Tibial artery (tissue), 4 donors: ENCODE results near the gene FAXC.

Experiments used
- DNase-seq, 2 donors: peaks; one replicate each; pipeline ENCODE4 v3.0.0-alpha.2; 2019
- H3K27ac ChIP-seq, 2 donors: fragments of 200-600 bp; sonication (generic) in 1 of 2; 1 replicate in 1 of 2; 2 replicates in 1 of 2; pipeline ENCODE4 v1.5.1; 2018 to 2019; ENCODE audit warnings: mild to moderate bottlenecking in 1 of 2
- H3K27me3 ChIP-seq, 2 donors: fragments of 200-600 bp; sonication (generic) in 1 of 2; one replicate each; pipeline versions ENCODE4 v1.5.1 to v1.6.0; 2016 to 2019
- H3K36me3 ChIP-seq, 3 donors: fragments of 200-600 bp; sonication (generic) in 2 of 3; one replicate each; pipeline ENCODE4 v1.5.1; 2016 to 2019; ENCODE audit warnings: mild to moderate bottlenecking in 2 of 3
- H3K4me1 ChIP-seq, 4 donors: fragments of 200-600 bp; sonication (generic) in 2 of 4; 1 replicate in 3 of 4; 2 replicates in 1 of 4; pipeline ENCODE4 v1.5.1; 2016 to 2019
- H3K4me3 ChIP-seq, 2 donors: fragments of 200-600 bp; sonication (generic) in 1 of 2; 1 replicate in 1 of 2; 2 replicates in 1 of 2; pipeline ENCODE4 v1.5.1; 2018 to 2019; ENCODE audit warnings: mild to moderate bottlenecking in 2 of 2
- H3K9me3 ChIP-seq, 3 donors: fragments of 200-600 bp; sonication (generic) in 1 of 3; one replicate each; pipeline ENCODE4 v1.5.1; 2016 to 2019
- CTCF ChIP-seq, 2 experiments: fragments of 200-600 bp in 1 of 2; fragments of 450-650 bp in 1 of 2; IDR thresholded peaks; one replicate each; pipeline ENCODE4 v1.5.1; 2017 to 2019; ENCODE audit warnings: antibody characterized with exemption in 2 of 2, mild to moderate bottlenecking in 1 of 2, moderate library complexity in 1 of 2
- intact Hi-C: fragments of 100-400 bp; cut with DNase I; formaldehyde crosslinking; loops from one replicate; pipeline ENCODE4 v1.15.0; 2023; ENCODE audit warnings: low total_unique reads

Gene FAXC

GRCh38 chr6:99359800-99360199, 10.3 kb upstream of the FAXC start:
- H3K27ac ChIP-seq, result no peak overlapping the region
- no peak for TF ChIP-seq CTCF (IDR thresholded peaks at IDR 0.05)
- no peaks in the 10 kb centered on the region for H3K4me1 ChIP-seq
- H3K4me3 ChIP-seq, result no peak overlapping the region
- DNase-seq, result no peak
- H3K36me3 ChIP-seq, result no peaks in the 10 kb centered on the region
- intact Hi-C loops, result no loop called here
- peaks cover 0 to 4% of the 10 kb centered on the region in 2 donors for H3K27me3 ChIP-seq
- H3K9me3 ChIP-seq, result no peaks in the 10 kb centered on the region

- intact Hi-C loops, result no loop called here
These were observed 7.2 kb upstream of the FAXC start for GRCh38 chr6:99356641-99357040.

GRCh38 chr6:99354983-99355382, 5.5 kb upstream of the FAXC start:
- Histone ChIP-seq H3K4me1 (peaks cover 0 to 8% (median 2%) of the 10 kb centered on the region in 4 donors), H3K4me3 (no peak overlapping the region), H3K9me3 (no peaks in the 10 kb centered on the region), H3K27ac (no peak overlapping the region), H3K36me3 (no peaks in the 10 kb centered on the region), H3K27me3 (peaks cover 0 to 7% of the 10 kb centered on the region in 2 donors)
- intact Hi-C loops, result no loop called here
- DNase-seq, result no peak
- TF ChIP-seq CTCF (IDR thresholded peaks at IDR 0.05), result no peak

More at GRCh38 chr6:99356641-99357040, 7.2 kb upstream of the FAXC start:
- H3K4me3 ChIP-seq, result no peak overlapping the region
- peaks cover 0 to 7% of the 10 kb centered on the region in 2 donors for H3K27me3 ChIP-seq
- no peaks in the 10 kb centered on the region for H3K4me1 ChIP-seq
- no peaks in the 10 kb centered on the region for H3K36me3 ChIP-seq
- H3K9me3 ChIP-seq, result no peaks in the 10 kb centered on the region
- DNase-seq, result no peak
- no peak for TF ChIP-seq CTCF (IDR thresholded peaks at IDR 0.05)
- no peak overlapping the region for H3K27ac ChIP-seq

GRCh38 chr6:99353126-99353525, 3.7 kb upstream of the FAXC start:
- DNase-seq, result no peak
- intact Hi-C loops, result no loop called here
- Histone ChIP-seq H3K36me3 (no peaks in the 10 kb centered on the region), H3K4me1 (peaks cover 0 to 22% (median 11%) of the 10 kb centered on the region in 4 donors), H3K9me3 (no peaks in the 10 kb centered on the region), H3K4me3 (no peak overlapping the region), H3K27ac (no peak overlapping the region), H3K27me3 (peaks cover 0 to 7% of the 10 kb centered on the region in 2 donors)
- TF ChIP-seq CTCF (IDR thresholded peaks at IDR 0.05), result no peak

- Histone ChIP-seq H3K4me1 (peaks cover 0 to 25% (median 11%) of the 10 kb centered on the region in 4 donors), H3K27ac (no peak overlapping the region)
These were observed 1.1 kb upstream of the FAXC start for GRCh38 chr6:99350573-99350972.

More at GRCh38 chr6:99350573-99350972, 1.1 kb upstream of the FAXC start:
- Histone ChIP-seq H3K27me3 (peaks cover 0 to 7% of the 10 kb centered on the region in 2 donors), H3K36me3 (no peaks in the 10 kb centered on the region), H3K4me3 (peak overlapping the region in 1 of 2 donors; percentile 62), H3K9me3 (no peaks in the 10 kb centered on the region)
- intact Hi-C loops, result no loop called here
- DNase-seq, result no peak
- no peak for TF ChIP-seq CTCF (IDR thresholded peaks at IDR 0.05)
